GM18517 (cell line): Measurements from ENCODE around the gene CD300E.
"Not testable (repeated sequence)": the region's sequence is repeated elsewhere in the genome, so short reads cannot be mapped to it uniquely, and the experiment has no call there.

ENCODE experiments used
- ATAC-seq: cut with Tn5 transposase; IDR thresholded peaks from one replicate; pipeline ENCODE4 v1.9.1; 2021; ENCODE audit warnings: mild to moderate bottlenecking, moderate library complexity; ENCODE audit not compliant: unreplicated experiment

The CD300E gene

GRCh38 chr17:74601944-74602572, 21.5 kb downstream of the CD300E start:
- no peak for ATAC-seq

DNA sequence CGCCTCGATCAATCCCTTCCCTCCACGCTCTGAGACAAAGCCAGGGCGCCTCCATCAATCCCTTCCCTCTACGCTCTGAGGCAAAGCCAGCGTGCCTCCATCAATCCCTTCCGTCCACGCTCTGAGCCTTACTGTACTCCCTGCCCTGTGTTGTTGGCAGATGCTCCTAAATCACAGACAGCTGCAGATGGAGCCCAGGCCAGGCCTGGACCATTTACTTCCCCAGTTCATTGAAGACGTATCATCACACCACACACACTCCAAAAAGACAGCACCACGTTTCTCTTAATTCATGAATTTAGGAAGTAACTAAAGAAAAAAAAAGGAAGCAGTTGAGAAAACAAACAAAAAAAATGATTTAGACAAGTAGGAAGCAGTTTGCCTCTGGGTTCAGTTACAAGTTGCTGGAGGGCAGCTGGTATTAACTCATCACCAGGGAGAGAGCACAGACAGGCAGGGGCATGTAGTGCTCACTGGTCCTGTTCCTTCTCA, 24.0 kb downstream of the CD300E start:
- no peak for ATAC-seq

- no peak for ATAC-seq
These were observed 24.5 kb downstream of the CD300E start for GRCh38 chr17:74599023-74599399.

DNA sequence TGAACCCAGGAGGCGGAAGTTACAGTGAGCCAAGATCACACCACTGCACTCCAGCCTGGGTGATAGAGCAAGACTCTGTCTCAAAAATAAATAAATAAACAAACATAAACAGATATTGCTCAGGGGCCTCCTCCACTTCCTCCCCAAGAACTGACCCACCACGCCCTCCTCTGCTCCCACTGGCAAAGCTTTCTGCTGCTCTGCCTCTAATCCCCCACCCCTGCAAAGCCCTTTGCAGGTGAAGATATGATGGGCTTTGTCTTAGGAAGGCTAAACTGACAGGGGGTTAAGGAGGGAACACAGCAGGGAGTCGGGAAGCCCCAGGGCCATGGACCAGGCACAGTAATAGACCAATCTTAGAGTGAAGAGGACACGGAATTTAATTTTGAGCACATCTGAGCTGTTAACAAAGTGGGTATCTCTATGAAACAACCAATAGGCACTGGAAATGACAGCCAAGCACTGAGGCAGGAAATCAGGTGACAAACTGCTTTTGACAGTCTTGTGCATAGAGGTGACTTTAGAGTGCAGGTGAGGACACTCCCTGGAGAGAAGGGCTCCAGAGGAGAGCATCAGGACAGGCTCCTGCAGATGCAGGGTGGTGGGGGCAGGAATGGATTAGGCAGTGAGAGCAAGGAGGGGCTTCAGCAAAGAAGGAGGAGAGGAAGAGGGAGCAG, 25.1 kb downstream of the CD300E start:
- ATAC-seq = no peak

DNA sequence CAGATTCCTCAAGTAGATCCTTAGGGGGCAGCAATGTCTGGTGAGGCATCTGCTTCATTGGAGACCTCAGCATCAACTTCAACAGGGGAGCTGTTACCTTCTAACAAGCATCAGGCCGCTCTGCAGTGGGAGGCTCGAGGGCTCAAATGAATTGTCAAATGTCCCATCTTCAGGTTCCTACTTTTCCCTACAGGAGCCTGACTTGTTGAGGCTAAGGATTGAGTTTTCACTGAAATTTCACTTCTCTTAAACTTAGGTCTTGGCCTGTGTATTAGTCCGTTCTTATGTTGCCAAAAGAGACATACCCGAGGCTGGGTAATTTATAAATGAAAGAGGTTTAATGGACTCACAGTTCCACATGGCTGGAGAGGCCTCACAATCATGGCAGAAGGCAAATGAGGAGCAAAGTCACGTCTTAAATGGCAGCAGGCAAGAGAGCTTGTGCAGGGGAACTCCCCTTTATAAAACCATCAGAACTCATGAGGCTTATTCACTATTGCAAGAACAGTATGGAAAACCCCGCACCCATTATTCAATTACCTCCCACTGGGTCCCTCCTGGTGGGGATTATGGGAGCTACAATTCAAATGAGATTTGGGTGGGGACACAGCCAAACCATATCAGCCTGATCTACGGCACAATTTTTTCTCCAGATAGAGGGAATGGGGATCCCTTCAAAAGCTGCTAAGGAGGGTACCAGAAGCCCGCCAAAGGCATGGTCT, 26.3 kb downstream of the CD300E start:
- no peak for ATAC-seq

- ATAC-seq = no peak
These were observed 28.3 kb downstream of the CD300E start for GRCh38 chr17:74595037-74595750.

- no peak for ATAC-seq
These were observed 31.2 kb downstream of the CD300E start, which contains the start of gene CD300LD for GRCh38 chr17:74592087-74592990. TSS of gene CD300LD (minus strand) at chr17:74592283. CDS start at chr17:74592202, 81 bp downstream.

DNA sequence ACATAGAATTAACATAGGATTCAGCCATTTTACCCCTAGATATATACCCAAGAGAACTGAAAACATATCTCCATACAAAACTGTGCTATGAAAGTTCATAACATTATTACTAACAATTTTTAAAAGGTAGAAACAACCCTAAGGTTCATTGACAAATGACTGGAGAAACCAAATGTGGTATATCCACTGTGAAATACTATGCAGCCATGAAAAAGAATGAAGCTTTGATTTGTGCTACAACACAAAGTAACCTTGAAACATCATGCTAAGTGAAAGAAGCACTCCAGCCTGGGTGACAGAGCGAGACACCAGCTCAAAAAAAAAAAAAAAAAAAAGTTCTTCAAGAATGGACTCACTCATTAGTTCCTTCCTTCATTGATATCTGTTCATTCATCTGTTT, 32.0 kb downstream of the CD300E start:
- no peak for ATAC-seq

DNA sequence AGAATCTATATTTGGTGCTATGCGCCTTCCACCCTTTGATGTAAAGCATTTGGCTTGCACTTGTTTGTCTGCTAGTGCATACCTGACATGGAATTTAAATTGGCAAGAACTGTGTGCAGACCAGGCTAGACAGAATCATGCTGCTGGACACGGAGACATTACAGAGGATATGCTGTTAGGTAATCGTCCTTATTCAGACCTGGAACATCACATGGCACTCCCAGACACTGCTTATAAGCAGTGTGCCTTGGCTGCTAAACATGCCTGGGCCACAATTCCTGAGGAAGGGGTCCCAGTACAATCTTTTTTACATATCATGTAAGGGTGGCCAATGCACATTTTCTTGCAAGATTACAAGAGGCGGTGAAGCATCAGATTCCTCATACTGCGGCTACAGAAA, 37.8 kb downstream of the CD300E start:
- ATAC-seq = no peak

- ATAC-seq = no peak
These were observed 39.1 kb downstream of the CD300E start for GRCh38 chr17:74584292-74585060.

DNA sequence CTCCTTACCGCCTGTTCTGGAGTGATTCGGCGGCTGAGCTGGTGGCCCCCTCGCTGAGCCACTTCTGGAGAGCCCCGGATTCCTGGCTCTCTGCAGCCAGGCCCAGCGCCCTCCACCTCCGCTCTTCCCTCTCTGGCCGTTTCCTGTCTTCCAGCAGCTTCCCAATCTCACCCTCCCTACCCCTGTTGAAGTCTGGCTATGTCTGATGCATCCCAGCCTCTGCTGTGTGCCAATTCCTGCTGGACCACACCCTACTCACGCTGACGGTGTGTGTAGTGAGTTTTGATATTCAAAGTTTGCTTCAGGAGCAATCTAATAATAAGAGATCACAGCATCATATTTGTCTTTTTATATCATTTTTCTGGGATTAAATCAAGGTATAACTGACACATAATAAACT, 40.9 kb downstream of the CD300E start:
- no peak for ATAC-seq

GRCh38 chr17:74579900-74580299, 43.6 kb downstream of the CD300E start:
- ATAC-seq = no peak

DNA sequence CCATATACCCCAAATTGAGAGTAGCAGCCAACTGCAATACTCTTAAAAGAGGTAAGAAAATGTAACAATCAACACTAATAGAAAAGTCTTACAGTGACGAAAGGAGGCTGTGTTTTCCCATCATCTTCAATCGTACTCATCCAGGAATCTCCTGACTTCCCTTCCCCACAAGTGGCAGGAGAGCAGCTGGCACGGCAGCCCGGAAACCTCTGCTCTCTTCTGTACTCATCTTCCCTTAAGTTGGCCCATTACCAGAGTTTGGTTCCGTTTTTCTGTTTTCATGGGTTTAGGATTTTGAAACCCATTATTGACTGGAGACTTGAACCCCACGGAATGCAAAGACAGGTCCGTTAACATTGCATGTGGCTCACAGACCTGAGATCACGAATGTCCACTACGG, 44.6 kb downstream of the CD300E start:
- ATAC-seq = no peak

DNA sequence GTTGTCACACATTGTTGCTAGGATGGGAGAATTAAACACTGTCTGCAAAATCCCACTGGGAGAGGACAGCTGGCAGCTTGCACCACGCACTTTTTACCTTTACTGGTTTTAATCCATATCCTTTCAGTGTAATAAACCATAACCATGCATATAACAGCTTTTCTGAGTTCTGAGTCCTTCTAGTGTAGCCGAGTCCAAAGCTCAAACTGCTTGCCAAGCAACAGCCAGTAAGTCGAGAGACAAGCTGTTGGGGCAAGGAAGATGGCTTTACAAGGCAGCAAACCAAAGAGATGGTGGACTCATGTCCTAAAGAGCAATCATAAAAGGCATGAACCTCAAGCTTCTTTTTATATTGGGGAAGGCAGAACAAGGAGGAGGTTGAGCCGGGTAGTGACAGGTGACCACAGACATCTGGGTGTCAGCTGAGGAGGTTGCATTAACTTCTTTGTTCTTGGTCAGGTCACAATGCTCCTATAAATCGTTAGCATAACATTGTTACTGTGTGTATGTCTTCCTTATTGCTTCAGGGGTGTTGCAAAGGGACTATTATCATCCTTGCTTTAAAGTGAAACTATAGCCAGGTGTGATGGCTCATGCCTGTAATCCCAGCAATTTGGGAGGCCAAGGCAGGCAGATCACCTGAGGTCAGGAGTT, 48.9 kb downstream of the CD300E start:
- no peak for ATAC-seq

DNA sequence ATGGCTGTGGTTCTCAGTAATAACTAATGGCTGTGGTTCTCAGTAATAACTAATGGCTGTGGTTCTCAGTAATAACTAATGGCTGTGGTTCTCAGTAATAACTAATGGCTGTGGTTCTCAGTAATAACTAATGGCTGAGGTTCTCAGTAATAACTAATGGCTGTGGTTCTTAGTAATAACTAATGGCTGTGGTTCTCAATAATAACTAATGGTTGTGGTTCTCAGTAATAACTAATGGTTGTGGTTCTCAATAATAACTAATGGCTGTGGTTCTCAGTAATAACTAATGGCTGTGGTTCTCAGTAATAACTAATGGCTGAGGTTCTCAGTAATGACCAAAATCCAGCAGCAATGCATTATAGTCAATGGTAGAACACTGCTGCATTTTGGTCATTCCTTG, 49.9 kb downstream of the CD300E start:
- not testable (repeated sequence) for ATAC-seq

- no peak for ATAC-seq
These were observed 50.4 kb downstream of the CD300E start for GRCh38 chr17:74573169-74573568.

GRCh38 chr17:74571621-74572270, 51.8 kb downstream of the CD300E start:
- no peak for ATAC-seq
